Measurements from ENCODE around the gene OBSCN.

OBSCN gene

GRCh38 chr1:228350831-228351781 lies 143.3 kb downstream of the OBSCN start:
- no peak for DNase-seq

- DNase-seq = no peak
Observed at GRCh38 chr1:228351850-228352249, 144.0 kb downstream of the OBSCN start.

GRCh38 chr1:228352677-228353481 lies 145.0 kb downstream of the OBSCN start:
- DNase-seq = no peak

- no peak for DNase-seq
Observed at GRCh38 chr1:228353601-228354371, 145.9 kb downstream of the OBSCN start.

- no peak for DNase-seq
Observed at GRCh38 chr1:228354390-228355320, 146.8 kb downstream of the OBSCN start.

- DNase-seq = no peak
Observed at GRCh38 chr1:228356897-228357680, 149.2 kb downstream of the OBSCN start.

GRCh38 chr1:228358039-228358763 lies 150.4 kb downstream of the OBSCN start:
- DNase-seq = no peak

GRCh38 chr1:228358764-228359612 lies 151.1 kb downstream of the OBSCN start:
- no peak for DNase-seq

GRCh38 chr1:228359613-228360532 lies 152.0 kb downstream of the OBSCN start:
- DNase-seq = no peak

- DNase-seq = no peak
Observed at GRCh38 chr1:228360533-228361313, 152.9 kb downstream of the OBSCN start.

- no peak for DNase-seq
Observed at GRCh38 chr1:228361314-228362140, 153.7 kb downstream of the OBSCN start.

- DNase-seq = no peak
Observed at GRCh38 chr1:228362141-228362883, 154.5 kb downstream of the OBSCN start.

- DNase-seq = no peak
Observed at GRCh38 chr1:228362884-228363450, 155.1 kb downstream of the OBSCN start.

- DNase-seq = no peak
Observed at GRCh38 chr1:228363686-228364067, 155.8 kb downstream of the OBSCN start.

All from amygdala (tissue), 56 donors.